H9 (cell line): Measurements from ENCODE around the gene NBDY. TPM values are rescaled to one million over a fixed set of nuclear protein-coding genes. Genes with fewer than 3 reads are reported as not detected.
"Not testable (repeated sequence)": the region's sequence is repeated elsewhere in the genome, so short reads cannot be mapped to it uniquely, and the experiment has no call there.

ENCODE experiments used
- DNase-seq: peaks from one replicate; pipeline ENCODE4 v3.0.0-alpha.2; 2017
- H2AFZ ChIP-seq: one replicate; pipeline ENCODE4 v1.6.1; 2013; ENCODE audit warnings: mild to moderate bottlenecking, low read length, control low read depth, moderate library complexity
- H2AK5ac ChIP-seq: 2 replicates; pipeline ENCODE4 v1.6.1; 2013; ENCODE audit warnings: low read length, control low read depth, mixed read lengths; ENCODE audit not compliant: insufficient read length
- H2BK120ac ChIP-seq: one replicate; pipeline ENCODE4 v1.6.1; 2013; ENCODE audit warnings: low read depth, mild to moderate bottlenecking, low read length, control low read depth, inconsistent platforms; ENCODE audit not compliant: poor library complexity, severe bottlenecking
- H2BK12ac ChIP-seq: 2 replicates; pipeline ENCODE4 v1.6.1; 2013; ENCODE audit warnings: low read length, control low read depth, mixed read lengths, low read depth; ENCODE audit not compliant: insufficient read length
- H2BK15ac ChIP-seq: 2 replicates; pipeline ENCODE4 v1.6.1; 2013; ENCODE audit warnings: low read depth, low read length, control low read depth
- H2BK20ac ChIP-seq: one replicate; pipeline ENCODE4 v1.6.1; 2013; ENCODE audit warnings: low read depth, mild to moderate bottlenecking, low read length, control low read depth, inconsistent platforms; ENCODE audit not compliant: poor library complexity, severe bottlenecking
- H2BK5ac ChIP-seq: 2 replicates; pipeline ENCODE4 v1.6.1; 2013; ENCODE audit warnings: low read length, control low read depth, mixed read lengths; ENCODE audit not compliant: insufficient read length
- H3K14ac ChIP-seq: 2 replicates; pipeline ENCODE4 v1.6.1; 2013; ENCODE audit warnings: low read length, control low read depth; ENCODE audit not compliant: insufficient read depth
- H3K18ac ChIP-seq: 2 replicates; pipeline ENCODE4 v1.6.1; 2013; ENCODE audit warnings: low read depth, mild to moderate bottlenecking, mixed read lengths, low read length, control low read depth; ENCODE audit not compliant: insufficient read length
- H3K23ac ChIP-seq: 2 replicates; pipeline ENCODE4 v1.6.1; 2013; ENCODE audit warnings: low read length, control low read depth, mixed read lengths, low read depth; ENCODE audit not compliant: insufficient read length
- H3K23me2 ChIP-seq: 2 replicates; pipeline ENCODE4 v1.6.1; 2013; ENCODE audit warnings: low read depth, mild to moderate bottlenecking, mixed read lengths, low read length, control low read depth; ENCODE audit not compliant: insufficient read length, poor library complexity, severe bottlenecking
- H3K27ac ChIP-seq: 2 replicates; pipeline ENCODE4 v1.5.1; 2013; ENCODE audit warnings: low read length, control low read depth, mixed read lengths, low read depth; ENCODE audit not compliant: insufficient read length
- H3K27me3 ChIP-seq: 2 replicates; pipeline ENCODE4 v1.6.1; 2013; ENCODE audit warnings: low read length, control low read depth, inconsistent platforms; ENCODE audit not compliant: insufficient read depth
- H3K4ac ChIP-seq: 2 replicates; pipeline ENCODE4 v1.6.1; 2013; ENCODE audit warnings: low read depth, mild to moderate bottlenecking, control low read depth, inconsistent platforms, low read length, moderate library complexity
- H3K4me1 ChIP-seq: 2 replicates; pipeline ENCODE4 v1.6.1; 2013; ENCODE audit warnings: low read length, control low read depth, inconsistent platforms; ENCODE audit not compliant: insufficient read depth
- H3K4me2 ChIP-seq: 2 replicates; pipeline ENCODE4 v1.6.1; 2013; ENCODE audit warnings: low read length, control low read depth, mixed read lengths; ENCODE audit not compliant: insufficient read length, insufficient read depth
- H3K56ac ChIP-seq: 2 replicates; pipeline ENCODE4 v1.6.1; 2013; ENCODE audit warnings: low read depth, mild to moderate bottlenecking, mixed read lengths, low read length, control low read depth; ENCODE audit not compliant: insufficient read length
- H3K79me1 ChIP-seq: 2 replicates; pipeline ENCODE4 v1.6.1; 2013; ENCODE audit warnings: low read depth, mild to moderate bottlenecking, moderate library complexity, low read length, control low read depth, inconsistent platforms; ENCODE audit not compliant: insufficient read depth, poor library complexity, severe bottlenecking
- H3K79me2 ChIP-seq: 2 replicates; pipeline ENCODE4 v1.6.1; 2013; ENCODE audit warnings: low read length, control low read depth, inconsistent platforms; ENCODE audit not compliant: insufficient read depth
- H3K9ac ChIP-seq: 2 replicates; pipeline ENCODE4 v1.6.1; 2013; ENCODE audit warnings: low read length, control low read depth, mixed read lengths; ENCODE audit not compliant: insufficient read length; ENCODE audit errors: extremely low read depth
- H3K9me3 ChIP-seq: one replicate; pipeline ENCODE4 v1.6.1; 2013; ENCODE audit warnings: low read depth, low read length, inconsistent platforms; ENCODE audit not compliant: control insufficient read depth
- H3T11ph ChIP-seq: one replicate; pipeline ENCODE4 v1.6.1; 2013; ENCODE audit warnings: mild to moderate bottlenecking, low read length, control low read depth, inconsistent platforms
- H4K20me1 ChIP-seq: one replicate; pipeline ENCODE4 v1.6.1; 2013; ENCODE audit not compliant: control insufficient read depth, insufficient read length, insufficient read depth
- H4K5ac ChIP-seq: 2 replicates; pipeline ENCODE4 v1.6.1; 2013; ENCODE audit warnings: low read depth, mild to moderate bottlenecking, mixed read lengths, low read length, control low read depth; ENCODE audit not compliant: insufficient read length
- H4K8ac ChIP-seq: replicated peaks from 2 replicates; pipeline ENCODE4 v1.6.1; 2013; ENCODE audit warnings: low read length, control low read depth, mixed read lengths, low read depth; ENCODE audit not compliant: insufficient read length
- H4K91ac ChIP-seq: 2 replicates; pipeline ENCODE4 v1.6.1; 2013; ENCODE audit warnings: low read depth, mild to moderate bottlenecking, moderate library complexity, mixed read lengths, low read length, control low read depth; ENCODE audit not compliant: insufficient read length
- H3K27ac Mint-ChIP-seq, 3 experiments: 2 replicates in 2 of 3; 3 replicates in 1 of 3; pipeline ENCODE4 v1.8.0; 2020 to 2021; ENCODE audit warnings: mixed read lengths in 3 of 3, mild to moderate bottlenecking in 1 of 3, moderate library complexity in 1 of 3
- H3K27me3 Mint-ChIP-seq: 2 replicates; pipeline ENCODE4 v1.8.0; 2021; ENCODE audit warnings: low read depth, mild to moderate bottlenecking, moderate library complexity, mixed read lengths
- H3K36me3 Mint-ChIP-seq, 3 experiments: 2 replicates in 2 of 3; 3 replicates in 1 of 3; pipeline ENCODE4 v1.8.0; 2020 to 2021; ENCODE audit warnings: low read depth in 3 of 3, mixed read lengths in 3 of 3; ENCODE audit not compliant: insufficient read depth in 1 of 3
- H3K4me1 Mint-ChIP-seq, 2 experiments: 2 replicates each; pipeline ENCODE4 v1.8.0; 2020; ENCODE audit warnings: mixed read lengths in 2 of 2
- H3K4me3 Mint-ChIP-seq, 2 experiments: 2 replicates in 1 of 2; 3 replicates in 1 of 2; pipeline ENCODE4 v1.8.0; 2020 to 2021; ENCODE audit warnings: mild to moderate bottlenecking in 2 of 2, mixed read lengths in 2 of 2, moderate library complexity in 1 of 2
- H3K9me3 Mint-ChIP-seq, 2 experiments: 2 replicates in 1 of 2; 3 replicates in 1 of 2; pipeline ENCODE4 v1.8.0; 2020; ENCODE audit warnings: mild to moderate bottlenecking in 2 of 2, mixed read lengths in 2 of 2, moderate library complexity in 1 of 2
- WGBS: extraction: QIAGEN DNeasy Blood & Tissue Kit; methylation state at CpG from one replicate; pipeline ENCODE4 v1.1.7; 2013; ENCODE audit warnings: missing lambda C conversion rate, low lambda C conversion rate, mixed read lengths; ENCODE audit not compliant: insufficient read length; ENCODE audit errors: extremely low coverage; 5-methylcytosine and 5-hydroxymethylcytosine counted together
- total RNA-seq: library from RNA; stranded (reverse); gene quantifications from 2 replicates; pipeline ENCODE4 v1.2.1, GENCODE V29; 2021

The NBDY gene
- total RNA-seq, 1 experiment from 2014 or later = 62.5 TPM

DNA sequence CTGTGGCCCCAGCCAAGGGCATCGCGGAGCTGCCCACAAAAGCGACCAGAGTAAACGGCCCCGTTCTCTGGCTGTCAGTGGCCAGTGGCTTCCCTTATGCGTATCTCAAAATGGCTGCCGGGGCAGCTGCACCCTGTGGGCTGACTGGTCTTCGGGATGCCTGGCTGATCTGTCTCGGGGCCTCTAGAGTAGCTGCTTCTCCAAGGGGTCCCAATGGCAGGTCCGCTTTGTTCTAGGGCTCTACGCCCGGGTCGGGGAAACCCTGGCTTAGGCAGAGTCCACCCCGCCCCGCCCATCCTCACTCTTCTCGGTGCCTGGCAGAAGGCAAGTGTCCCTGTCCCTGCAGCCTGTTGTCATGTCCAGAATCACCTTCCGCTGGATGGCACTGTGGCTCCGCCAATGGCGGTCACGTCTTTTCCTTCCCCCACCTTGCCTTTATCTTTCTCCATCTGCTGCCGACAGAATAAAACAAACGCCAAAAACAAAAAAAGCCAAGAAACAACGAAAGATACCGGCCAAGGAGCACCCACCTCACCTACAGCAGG, 50.0 kb downstream of the NBDY start:
- not testable (repeated sequence) for H3K27me3 ChIP-seq, H3T11ph ChIP-seq, H3K4me1 Mint-ChIP-seq, H3K27me3 Mint-ChIP-seq, H3K4ac ChIP-seq, H3K79me2 ChIP-seq, H3K23ac ChIP-seq, H3K9ac ChIP-seq, DNase-seq, H3K4me3 Mint-ChIP-seq, H4K8ac ChIP-seq, H3K27ac ChIP-seq, H3K18ac ChIP-seq, H2BK5ac ChIP-seq, H2BK12ac ChIP-seq, H2AK5ac ChIP-seq, H4K5ac ChIP-seq, H4K20me1 ChIP-seq, H3K4me2 ChIP-seq, H3K56ac ChIP-seq, H3K4me1 ChIP-seq, H2AFZ ChIP-seq, H3K27ac Mint-ChIP-seq, H3K23me2 ChIP-seq, H2BK15ac ChIP-seq, H2BK120ac ChIP-seq, H4K91ac ChIP-seq, H3K79me1 ChIP-seq, H3K9me3 ChIP-seq, H3K14ac ChIP-seq, H2BK20ac ChIP-seq
- Mint-ChIP-seq H3K9me3 (peaks cover 25 to 33% of the 10 kb centered on the region in 2 experiments), H3K36me3 (peaks cover 5 to 25% (median 16%) of the 10 kb centered on the region in 3 experiments; a peak in 6 of 7 replicates)
- no CpG with 5 or more reads among the region's 24 CpGs for WGBS

GRCh38 chrX:56780681-56781649, 51.9 kb downstream of the NBDY start:
- H3K18ac ChIP-seq, H2AK5ac ChIP-seq, H3K23ac ChIP-seq, H2BK12ac ChIP-seq, H3K4me2 ChIP-seq, H3K79me2 ChIP-seq, H3K27me3 ChIP-seq, H3K9ac ChIP-seq, H3K9me3 ChIP-seq, H3K4ac ChIP-seq, H3K23me2 ChIP-seq, H3K56ac ChIP-seq, H2BK5ac ChIP-seq, H2BK20ac ChIP-seq, H3K27me3 Mint-ChIP-seq, H2BK120ac ChIP-seq, H4K20me1 ChIP-seq, H3K4me1 ChIP-seq, H3T11ph ChIP-seq, H3K4me3 Mint-ChIP-seq, H3K27ac ChIP-seq, H4K91ac ChIP-seq, H4K8ac ChIP-seq, H3K4me1 Mint-ChIP-seq, H2BK15ac ChIP-seq, H3K27ac Mint-ChIP-seq, H2AFZ ChIP-seq, H3K14ac ChIP-seq, H4K5ac ChIP-seq, DNase-seq, H3K79me1 ChIP-seq: not testable (repeated sequence)
- WGBS = no CpG with 5 or more reads among the region's 22 CpGs
- Mint-ChIP-seq H3K9me3 (peaks cover 41 to 48% of the 10 kb centered on the region in 2 experiments), H3K36me3 (peaks cover 8 to 34% (median 21%) of the 10 kb centered on the region in 3 experiments; a peak in 6 of 7 replicates)
